Left forelimb (tissue), 1 donor: ENCODE data around the gene DCTN3.

Experiments used
- DNase-seq: peaks from one replicate; pipeline ENCODE4 v3.0.0-alpha.2; 2018; ENCODE audit warnings: low spot score

DCTN3 gene

DNA sequence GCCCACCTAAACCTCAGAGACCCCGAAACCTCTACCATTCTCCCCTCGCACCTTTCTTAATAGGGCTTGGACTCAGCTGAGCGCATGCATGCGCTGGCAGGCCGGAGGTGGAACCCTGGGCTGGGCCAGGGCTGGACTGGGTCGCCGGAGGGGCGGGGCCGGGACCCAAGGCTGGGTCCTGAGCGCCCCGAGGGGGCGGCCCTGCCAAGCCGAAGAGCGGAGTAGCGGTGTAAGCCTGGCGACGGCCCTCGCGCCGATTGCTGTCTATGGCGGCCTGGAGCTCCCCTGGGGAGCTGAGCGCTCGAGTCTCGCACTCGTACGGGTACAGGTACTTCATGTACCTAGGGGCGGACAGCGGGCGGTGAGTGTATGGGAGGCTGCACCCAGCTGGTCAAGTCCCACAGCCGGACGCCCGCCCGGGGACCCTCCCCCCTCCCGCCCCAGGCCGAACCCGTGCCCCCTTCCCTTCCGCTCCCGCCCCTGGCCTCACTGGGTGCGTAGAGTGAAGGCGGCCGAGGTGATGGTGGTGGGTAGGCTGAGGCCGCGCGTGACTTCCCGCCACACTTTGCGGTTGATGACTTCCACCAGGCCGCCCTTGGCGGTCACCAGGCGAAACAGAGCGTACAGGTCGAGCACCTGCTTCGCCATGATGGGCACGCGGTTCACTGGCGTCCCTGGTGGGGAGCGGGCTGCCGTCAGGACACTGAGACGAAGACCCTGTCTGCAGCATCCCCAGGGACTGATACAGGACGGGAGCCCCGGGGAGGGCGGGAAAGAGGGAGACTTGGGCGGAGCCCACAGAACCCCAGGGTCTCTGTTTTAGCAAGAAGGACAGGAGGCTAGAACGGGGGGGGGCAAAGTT, 3.3 kb upstream of the DCTN3 start:
- no peak for DNase-seq

DNA sequence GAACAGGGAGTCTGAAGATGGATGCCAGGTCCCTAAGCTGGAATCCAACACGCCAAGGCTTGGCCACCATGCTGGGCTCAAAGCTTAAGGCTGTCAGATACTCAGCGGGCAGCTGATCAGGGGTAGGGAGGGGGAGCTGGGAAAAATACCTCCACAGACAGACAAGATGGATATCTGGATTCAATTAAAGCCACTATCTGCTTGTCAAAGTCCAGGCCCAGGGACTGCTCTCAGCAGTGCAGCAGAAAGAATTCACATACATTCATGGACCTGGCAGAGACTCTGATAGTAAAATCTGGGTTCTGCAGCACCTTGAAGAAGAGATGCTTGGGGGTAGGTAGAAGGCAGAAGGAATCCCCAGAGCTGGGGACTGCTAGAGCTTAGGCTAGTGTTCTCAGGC, 5.2 kb downstream of the DCTN3 start:
- DNase-seq, result no peak

DNA sequence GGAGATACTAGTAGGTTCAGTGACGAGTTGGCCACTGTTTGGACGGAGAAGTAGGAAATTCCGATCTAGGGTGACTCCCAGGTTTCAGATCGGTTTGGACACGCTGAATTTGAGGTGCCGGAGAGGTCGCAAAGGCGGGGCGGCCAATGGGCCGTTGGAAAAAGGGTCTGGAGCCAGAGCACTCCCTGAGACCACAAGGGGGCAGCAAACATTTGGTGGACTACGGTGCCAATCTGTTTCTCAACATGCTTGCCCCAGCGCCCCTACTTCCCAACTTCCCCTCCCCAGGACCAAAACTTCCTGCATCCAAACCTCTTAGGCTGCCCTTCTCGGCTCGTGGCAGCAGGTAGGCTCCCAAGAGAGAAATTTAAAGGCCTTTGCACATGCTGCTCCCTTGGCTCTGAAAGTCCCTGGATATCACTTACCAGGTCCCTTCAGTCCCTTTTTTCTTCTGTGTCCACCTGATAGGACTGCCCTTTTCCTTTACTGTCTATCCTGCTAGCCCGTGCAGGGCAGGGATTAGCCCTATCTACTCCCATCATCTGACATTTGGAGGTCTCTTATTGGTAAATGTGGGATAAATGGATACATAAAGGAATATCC, 7.4 kb downstream of the DCTN3 start:
- DNase-seq, result peak; percentile 84

DNA sequence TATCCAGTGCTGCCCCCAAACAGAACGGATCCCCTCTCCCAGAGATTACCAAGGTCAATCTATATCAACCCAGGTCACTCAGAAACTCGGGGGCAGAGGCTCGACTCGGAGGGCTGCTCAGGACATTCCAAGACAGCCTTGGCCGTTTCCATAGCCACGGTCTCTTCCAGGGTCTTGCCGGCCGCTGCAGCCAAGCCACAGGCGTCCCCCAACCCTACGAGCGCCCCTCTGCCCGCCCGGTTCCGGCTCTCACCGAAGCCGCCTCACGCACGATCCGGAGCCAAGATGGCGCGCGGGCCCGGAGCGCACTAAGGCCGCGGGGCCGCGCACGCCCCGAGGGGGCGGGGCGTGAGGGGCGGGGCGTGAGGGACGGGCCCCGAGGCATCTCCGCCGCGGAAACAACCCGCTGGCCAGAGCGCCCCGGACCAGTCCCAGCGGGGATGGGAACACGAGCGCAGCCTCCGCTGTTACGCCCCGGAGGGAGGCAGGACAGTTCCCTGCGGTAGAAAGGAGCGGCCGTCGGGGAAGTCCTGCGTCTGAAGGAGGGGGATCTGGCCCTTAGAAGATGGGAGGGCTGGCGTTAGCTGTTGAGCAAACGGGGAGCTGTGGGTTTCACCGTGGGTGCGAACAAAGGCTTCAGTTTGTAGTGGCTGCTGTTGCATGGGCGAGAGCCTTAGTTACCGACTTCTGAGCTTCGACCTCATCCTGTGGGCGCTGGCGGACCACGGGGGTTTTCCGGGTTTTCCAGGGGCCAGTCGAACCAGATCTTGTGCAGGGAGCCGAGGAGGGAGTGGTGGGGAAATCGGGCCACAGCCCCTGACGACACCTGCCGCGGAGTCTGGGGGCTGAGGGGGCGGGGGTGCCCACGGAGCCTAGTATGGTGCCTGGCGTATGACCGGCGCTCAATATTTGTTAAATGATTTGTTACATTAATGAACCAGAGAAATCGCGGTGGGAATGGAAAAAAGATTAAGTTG, 8.2 kb downstream of the DCTN3 start, which contains the start of gene RPP25L:
Gene RPP25L, minus strand, starts transcription at position 287 of the 977 bp plus-strand sequence. CDS start 801 bp downstream, outside the sequence.
- peak; percentile 90 for DNase-seq

DNA sequence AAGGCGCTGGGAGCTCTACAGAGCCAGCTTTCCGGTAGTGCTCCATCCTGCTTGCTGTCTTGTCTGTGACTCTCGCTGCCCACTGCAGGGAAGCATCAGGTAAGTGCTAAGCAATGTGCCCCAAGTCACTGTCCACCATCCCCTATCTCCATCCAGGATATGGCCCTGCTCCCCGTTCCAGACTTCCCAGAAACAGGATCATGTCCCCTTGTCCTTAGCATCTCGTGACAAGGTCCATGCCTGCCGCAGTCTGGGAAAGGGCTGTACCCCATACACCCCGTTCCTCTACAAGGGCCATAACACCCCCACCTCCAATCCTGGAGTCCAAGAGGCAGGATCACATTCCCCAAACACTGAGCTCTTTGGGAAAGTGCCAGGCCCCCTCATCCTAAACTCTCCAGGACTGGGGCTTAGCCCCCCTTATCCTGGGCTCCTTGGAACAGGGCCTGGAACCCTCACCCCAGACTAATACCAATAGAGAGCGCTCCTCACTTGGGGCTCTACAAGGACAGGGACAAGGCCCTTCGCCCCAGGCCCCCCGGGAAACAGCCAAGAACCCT, 9.0 kb downstream of the DCTN3 start:
- DNase-seq, result no peak

DNA sequence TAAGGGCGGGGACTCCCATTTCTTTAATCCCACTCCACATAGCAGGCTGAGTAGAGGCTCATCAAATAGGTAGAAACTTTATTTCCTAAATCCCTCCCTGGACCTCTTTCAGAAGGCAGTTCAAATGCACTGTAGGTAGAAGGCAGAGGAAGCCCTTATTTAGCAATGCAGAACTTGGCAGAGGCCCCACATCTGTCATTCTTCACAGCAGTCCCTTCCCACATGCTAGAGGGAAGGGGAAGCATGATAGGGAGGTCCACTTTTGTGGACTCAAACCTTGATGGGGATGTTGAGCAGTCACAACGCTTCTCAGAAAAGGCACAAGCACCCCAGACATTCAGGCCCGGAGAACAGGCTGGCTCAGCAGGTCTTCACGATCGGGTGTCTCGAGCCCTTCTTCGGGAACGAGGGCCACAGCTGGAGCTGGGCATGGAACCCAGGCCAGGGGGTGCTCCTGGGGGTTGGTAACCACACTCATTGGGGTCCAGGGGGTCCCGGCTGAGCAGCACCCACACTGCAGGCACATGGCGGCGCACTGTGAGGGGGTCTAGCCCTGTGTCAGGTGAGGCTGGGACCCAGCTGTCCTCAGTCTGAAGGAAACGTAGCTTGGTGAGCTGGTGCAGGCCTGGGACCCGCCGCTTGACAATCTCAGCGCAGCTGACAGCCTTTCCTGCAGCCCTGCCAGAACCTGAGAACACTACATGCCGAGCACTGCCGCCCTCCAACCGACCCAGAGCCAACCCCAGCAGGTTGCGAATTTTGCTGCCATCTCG, 9.7 kb downstream of the DCTN3 start:
- DNase-seq, result no peak

DNA sequence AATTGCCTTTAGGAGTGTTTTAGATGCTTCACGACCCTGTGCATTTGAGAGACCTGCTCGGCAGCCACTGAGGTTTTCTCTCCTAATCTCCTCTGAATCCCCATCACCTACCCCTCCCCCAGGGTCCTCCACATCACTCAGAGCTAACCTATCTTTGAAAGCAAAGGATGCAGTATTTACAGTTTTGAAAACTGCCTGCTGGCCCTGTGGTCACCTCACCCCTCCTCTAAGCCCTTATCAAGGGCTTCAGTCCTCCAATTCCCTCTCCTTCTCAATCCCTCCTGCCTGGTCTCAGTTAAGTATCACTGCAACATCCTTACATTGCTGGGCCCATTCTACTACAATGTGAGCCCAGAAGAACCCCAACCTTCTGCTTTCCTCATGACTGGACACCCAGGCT, 13.0 kb downstream of the DCTN3 start:
- no peak for DNase-seq

DNA sequence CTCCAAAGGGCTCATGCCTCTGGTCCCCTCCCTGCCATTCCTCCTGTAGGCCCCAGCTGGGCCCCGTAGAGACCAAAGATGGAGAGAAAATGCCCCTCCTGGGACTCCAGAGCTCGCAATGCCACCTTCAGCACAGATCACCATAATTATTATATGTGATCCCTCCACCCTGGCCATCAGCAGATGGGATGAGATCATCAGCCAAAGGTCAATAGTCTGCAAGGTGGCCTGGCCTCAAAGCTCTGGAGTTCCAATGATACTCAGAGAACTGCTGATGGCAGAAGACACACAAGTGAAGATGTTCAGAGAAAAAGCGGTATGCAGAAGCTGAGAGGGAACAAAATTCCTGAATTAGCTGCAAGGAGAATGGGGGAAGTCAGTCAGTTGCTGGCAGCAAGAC, 13.4 kb downstream of the DCTN3 start:
- no peak for DNase-seq

DNA sequence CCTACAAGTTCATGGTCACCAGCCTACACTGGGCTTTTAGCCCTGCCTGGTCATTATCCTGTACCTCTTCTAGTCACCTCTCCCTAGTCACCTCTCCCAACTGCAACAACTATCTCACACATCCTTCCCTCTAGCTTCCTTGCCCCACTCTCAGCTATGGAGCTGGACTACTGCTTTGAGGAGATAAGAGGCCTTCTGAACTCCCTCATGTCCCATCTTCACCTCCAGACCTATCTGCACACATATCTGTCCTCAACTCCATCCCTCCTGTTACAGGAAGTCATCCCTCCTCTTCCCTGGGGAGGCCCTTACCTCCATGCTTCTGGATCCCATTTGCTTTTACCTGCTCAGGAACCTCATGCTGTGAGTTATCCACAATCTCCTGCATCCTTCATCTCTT, 14.1 kb downstream of the DCTN3 start:
- DNase-seq, result no peak

DNA sequence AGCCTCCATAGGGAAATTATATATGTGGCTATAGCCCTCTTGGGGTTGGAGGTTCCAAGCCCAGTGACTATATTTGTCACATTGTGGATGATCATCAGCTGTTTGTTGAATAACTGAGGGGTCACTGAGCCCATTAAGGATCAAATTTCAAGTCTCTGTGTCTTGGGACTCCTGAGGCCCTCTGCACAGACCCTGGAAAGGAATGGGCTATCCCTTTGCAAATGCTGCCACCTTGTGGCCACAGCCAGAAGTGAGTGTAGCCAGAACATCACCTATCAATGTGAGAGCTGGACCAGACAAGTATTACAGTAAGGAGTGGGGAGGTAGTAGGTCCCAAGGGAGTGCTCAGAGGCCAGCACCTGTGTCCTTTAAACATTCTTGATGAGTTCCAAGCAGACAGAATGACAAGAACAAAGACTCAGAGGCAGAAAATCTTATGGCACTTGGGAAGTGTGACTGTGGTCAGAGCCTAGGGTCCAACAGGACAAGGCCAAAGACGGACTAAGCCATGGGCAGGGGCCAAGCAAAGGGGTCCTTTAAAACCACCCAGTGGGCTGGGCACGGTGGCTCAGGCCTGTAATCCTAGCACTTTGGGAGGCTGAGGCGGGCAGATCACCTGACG, 16.6 kb downstream of the DCTN3 start:
- DNase-seq, result peak; percentile 81

DNA sequence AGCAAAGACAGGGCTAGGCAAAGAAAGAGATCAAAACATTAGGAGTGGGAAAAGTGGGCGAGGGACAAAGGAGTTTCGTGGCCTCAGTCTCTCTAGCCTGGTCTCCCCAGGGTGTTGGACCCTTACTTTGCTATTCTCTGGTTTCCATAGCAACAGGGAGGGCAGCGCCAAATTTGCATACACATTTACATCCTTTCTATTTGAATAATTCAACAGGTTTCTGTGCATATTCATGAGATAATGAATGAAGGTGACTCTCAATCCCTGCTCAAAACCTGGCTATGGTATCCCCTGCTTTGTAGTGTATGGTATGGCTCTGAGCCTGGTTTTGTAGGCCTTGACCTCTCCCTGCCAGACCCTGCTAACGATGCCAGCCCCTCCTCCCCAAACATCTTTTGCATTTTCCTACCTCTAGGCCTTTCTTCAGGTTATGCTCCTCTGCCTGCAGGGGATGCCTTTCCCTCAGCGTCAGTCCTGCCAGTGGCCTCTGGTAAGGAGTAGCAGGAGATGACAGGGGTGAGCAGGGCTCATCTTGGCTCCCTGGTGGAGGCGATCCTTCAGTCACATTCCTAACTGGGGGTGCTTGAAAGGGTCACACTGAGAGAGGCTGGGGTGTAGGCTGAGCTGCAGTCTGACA, 18.2 kb downstream of the DCTN3 start:
- DNase-seq, result no peak

DNA sequence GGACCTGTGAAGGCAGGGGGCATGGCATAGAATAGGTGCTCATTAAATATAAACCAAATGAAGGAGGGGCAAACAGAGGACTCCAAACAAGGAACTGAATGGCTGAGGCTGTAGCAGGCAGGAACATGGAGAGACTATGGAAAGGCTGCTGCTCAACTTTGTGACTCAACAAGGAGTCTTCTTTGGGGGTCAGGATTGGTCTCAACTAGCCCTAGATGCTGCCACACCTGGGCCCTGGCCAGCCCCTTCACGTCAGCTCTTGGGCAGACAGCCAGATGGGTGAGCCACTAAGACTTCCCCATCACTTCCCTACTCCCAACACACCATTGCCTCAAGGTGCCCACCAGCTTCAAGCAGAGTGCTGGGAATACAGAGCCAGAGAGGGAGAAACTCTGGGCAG, 19.4 kb downstream of the DCTN3 start:
- DNase-seq, result no peak

DNA sequence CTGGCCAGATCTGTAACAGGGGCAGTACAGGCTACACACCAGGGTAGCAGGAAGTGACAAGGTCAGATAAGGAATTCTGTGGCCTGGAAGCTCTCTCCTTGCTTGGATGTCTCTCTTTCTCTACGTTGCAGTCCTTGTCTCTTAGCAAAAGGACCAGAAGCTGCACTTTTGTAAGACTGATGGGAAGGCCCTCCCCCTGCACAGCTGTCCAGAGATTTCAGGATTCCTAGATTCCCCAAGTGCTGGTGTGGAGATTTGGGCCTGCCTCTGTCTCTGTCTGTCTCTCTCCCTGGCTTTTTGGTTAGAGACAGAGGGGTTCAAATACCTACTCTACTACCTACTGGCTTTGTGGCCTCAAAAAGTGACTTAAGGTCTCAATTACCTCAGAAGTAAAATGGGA, 20.7 kb downstream of the DCTN3 start:
- no peak for DNase-seq

DNA sequence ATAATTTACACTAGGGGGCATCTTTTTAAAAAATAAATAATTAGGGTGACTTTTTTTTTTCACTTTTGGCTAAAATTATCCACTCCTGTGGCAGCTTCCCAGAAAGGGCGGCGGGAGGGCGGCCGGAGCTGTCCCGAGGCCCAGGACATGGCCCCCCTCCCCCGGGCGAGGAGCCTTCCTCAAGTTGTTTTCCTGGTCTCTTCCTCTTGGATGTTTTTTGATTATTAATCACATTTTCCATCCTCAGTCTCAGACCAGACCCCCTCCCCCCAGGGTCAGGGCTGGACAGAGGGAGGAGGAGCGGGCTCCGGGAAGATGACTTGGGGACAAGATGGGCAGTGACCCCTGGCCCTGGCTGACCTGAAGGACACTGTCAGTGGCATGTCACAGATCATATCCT, 26.1 kb downstream of the DCTN3 start:
- DNase-seq, result no peak

DNA sequence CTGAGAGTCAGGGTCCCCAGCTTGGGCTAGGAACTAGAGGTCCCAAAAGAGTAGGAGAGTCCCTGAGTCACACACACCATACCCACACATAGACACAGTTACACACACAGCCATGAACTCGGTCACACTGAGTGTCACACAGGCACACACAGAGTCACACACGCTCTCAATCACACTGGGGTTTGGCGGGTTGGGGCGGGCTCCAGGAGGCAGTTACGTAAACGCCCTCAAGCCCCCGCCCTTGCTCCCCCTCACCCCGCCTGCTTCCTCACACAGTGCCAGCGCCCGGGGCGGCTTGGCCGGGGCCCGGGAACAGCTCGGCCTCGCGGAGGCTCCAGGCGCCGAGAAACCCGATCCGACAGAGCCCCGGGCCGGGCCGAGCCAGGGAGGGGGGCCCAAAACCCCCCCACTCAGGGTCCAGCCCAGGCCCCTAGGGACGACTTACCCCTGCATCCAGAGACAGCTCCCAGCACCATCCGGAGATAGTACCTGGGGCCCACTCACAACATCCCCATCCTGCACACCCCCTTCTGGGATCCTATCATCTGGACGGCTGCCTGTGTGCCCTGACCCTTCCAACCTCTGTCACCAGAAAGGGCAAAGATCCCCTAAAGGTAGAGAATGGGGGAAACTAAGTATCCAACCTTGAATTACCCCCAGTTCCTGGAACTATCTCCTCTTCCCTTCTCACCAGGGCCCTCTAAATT, 27.2 kb downstream of the DCTN3 start:
- DNase-seq, result peak; percentile 78

DNA sequence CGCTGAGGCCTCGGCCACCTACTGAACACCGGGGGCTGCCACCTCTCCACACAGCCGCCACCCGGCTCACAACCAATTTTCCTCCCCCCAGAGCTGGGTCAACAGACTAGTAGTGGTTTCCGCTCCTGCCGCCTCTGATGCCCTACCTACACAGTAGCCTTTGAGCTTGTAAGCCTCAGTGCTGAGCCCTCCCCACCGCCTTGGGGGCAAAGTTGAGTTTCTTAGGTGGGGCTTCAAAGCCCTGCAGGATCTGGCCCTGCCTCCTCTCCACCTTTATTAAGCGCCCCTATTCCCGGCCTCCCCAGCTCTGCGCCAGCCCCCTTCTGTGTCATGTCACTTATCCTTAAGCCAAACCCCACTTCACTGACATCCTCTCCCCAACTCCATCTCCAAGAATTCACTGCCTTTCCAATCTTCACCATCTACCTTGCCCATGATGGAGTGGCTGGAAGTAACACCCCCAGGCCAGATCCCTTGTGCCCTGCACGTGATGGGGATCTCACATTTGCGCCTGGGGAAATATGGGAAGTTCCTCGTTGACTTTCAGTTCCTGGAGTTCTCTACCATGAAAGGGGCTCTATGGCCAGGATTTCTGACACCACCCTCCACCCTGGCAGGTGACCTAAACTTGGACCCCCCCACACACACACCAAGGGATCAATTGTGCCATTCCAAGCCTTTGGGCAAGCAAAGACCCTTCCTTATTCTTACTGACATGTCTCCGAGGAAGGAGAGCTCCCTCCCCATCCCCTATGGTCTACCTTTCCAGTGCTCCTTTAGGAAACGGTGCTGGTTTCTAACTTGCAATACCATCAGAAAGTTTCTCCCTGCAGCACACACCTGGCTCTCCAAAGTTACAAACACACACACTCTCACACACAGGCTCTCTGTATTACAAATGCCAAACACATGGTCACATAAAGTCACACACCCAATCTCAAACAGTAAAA, 28.1 kb downstream of the DCTN3 start:
- no peak for DNase-seq

DNA sequence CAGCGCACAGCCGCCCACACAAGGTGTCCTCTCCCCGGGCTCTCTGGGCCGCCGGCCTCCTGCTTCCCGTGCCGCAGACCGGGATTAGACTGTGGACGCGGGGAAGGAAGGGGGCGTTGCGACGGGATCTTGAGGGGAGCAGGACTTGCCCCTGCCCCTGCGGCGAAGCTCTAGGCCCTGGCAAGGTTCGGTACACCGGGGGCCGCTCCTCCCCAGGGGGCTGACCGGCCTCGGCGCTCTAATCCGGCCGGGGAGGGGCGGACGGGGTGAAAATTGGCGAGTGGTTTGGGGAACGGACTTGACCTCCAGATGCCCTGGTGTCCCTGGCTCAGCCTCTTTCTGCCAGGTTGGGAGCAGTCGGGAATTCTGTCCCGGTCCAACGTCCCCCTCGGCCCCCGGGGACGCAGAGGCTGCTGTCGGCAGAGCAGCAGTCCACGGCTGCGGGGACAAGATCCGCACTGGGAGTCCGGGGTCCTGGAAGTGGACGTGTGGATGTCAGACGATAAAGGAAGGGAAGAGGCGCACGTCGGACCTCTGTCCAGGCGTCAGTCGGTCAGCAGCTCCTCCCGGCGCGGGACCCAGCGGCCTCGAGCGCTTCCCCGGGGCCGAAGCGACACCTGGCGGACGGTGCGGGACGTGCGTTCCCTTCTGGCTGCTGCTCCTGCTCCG, 28.9 kb downstream of the DCTN3 start:
- DNase-seq, result peak; percentile 92
